ENCODE data around the gene MPL.

MPL gene

GRCh38 chr1:43327549-43328292, 9.9 kb upstream of the MPL start:
- H3K9ac ChIP-seq (ENCODE audit: low read length in 2 of 2): no peak overlapping the region
- H3K9me3 ChIP-seq (ENCODE audit: control insufficient read depth in 2 of 2, low read length in 2 of 2): peaks cover 0 to 6% of the 10 kb centered on the region in 2 donors
- no peaks in the 10 kb centered on the region for H3K36me3 ChIP-seq (ENCODE audit: control insufficient read depth in 2 of 2, insufficient read depth in 2 of 2, low read length in 2 of 2)
- H3K4me3 ChIP-seq (ENCODE audit: low read length in 2 of 2): no peak overlapping the region
- no peak overlapping the region for H3K27ac ChIP-seq (ENCODE audit: low read length)
- no peaks in the 10 kb centered on the region for H3K27me3 ChIP-seq (ENCODE audit: control insufficient read depth in 1 of 2, insufficient read depth in 2 of 2, low read length in 2 of 2)
- no peaks in the 10 kb centered on the region for H3K4me1 ChIP-seq (ENCODE audit: control insufficient read depth, insufficient read depth, low read length)

GRCh38 chr1:43329995-43330751, 7.4 kb upstream of the MPL start:
- peaks cover 0 to 3% of the 10 kb centered on the region in 2 donors for H3K9me3 ChIP-seq (ENCODE audit: control insufficient read depth in 2 of 2, low read length in 2 of 2)
- no peaks in the 10 kb centered on the region for H3K27me3 ChIP-seq (ENCODE audit: control insufficient read depth in 1 of 2, insufficient read depth in 2 of 2, low read length in 2 of 2)
- no peak overlapping the region for H3K27ac ChIP-seq (ENCODE audit: low read length)
- no peaks in the 10 kb centered on the region for H3K36me3 ChIP-seq (ENCODE audit: control insufficient read depth in 2 of 2, insufficient read depth in 2 of 2, low read length in 2 of 2)
- no peak overlapping the region for H3K9ac ChIP-seq (ENCODE audit: low read length in 2 of 2)
- no peak overlapping the region for H3K4me3 ChIP-seq (ENCODE audit: low read length in 2 of 2)
- no peaks in the 10 kb centered on the region for H3K4me1 ChIP-seq (ENCODE audit: control insufficient read depth, insufficient read depth, low read length)

GRCh38 chr1:43331688-43332087, 5.9 kb upstream of the MPL start:
- Histone ChIP-seq H3K36me3 (ENCODE audit: control insufficient read depth in 2 of 2, insufficient read depth in 2 of 2, low read length in 2 of 2) (no peaks in the 10 kb centered on the region), H3K9me3 (ENCODE audit: control insufficient read depth in 2 of 2, low read length in 2 of 2) (peaks cover 0 to 3% of the 10 kb centered on the region in 2 donors), H3K4me1 (ENCODE audit: control insufficient read depth, insufficient read depth, low read length) (no peaks in the 10 kb centered on the region), H3K27ac (ENCODE audit: low read length) (no peak overlapping the region), H3K4me3 (ENCODE audit: low read length in 2 of 2) (no peak overlapping the region), H3K27me3 (ENCODE audit: control insufficient read depth in 1 of 2, insufficient read depth in 2 of 2, low read length in 2 of 2) (no peaks in the 10 kb centered on the region), H3K9ac (ENCODE audit: low read length in 2 of 2) (no peak overlapping the region)

GRCh38 chr1:43334453-43335205, 3.0 kb upstream of the MPL start:
- Histone ChIP-seq H3K27ac (ENCODE audit: low read length) (no peak overlapping the region), H3K4me3 (ENCODE audit: low read length in 2 of 2) (no peak overlapping the region), H3K27me3 (ENCODE audit: control insufficient read depth in 1 of 2, insufficient read depth in 2 of 2, low read length in 2 of 2) (no peaks in the 10 kb centered on the region), H3K36me3 (ENCODE audit: control insufficient read depth in 2 of 2, insufficient read depth in 2 of 2, low read length in 2 of 2) (no peaks in the 10 kb centered on the region), H3K9ac (ENCODE audit: low read length in 2 of 2) (no peak overlapping the region), H3K9me3 (ENCODE audit: control insufficient read depth in 2 of 2, low read length in 2 of 2) (no peaks in the 10 kb centered on the region), H3K4me1 (ENCODE audit: control insufficient read depth, insufficient read depth, low read length) (no peaks in the 10 kb centered on the region)

- no peaks in the 10 kb centered on the region for H3K27me3 ChIP-seq (ENCODE audit: control insufficient read depth in 1 of 2, insufficient read depth in 2 of 2, low read length in 2 of 2)
- no peak overlapping the region for H3K27ac ChIP-seq (ENCODE audit: low read length)
- H3K36me3 ChIP-seq (ENCODE audit: control insufficient read depth in 2 of 2, insufficient read depth in 2 of 2, low read length in 2 of 2): no peaks in the 10 kb centered on the region
- H3K9ac ChIP-seq (ENCODE audit: low read length in 2 of 2): no peak overlapping the region
- no peak overlapping the region for H3K4me3 ChIP-seq (ENCODE audit: low read length in 2 of 2)
- no peaks in the 10 kb centered on the region for H3K4me1 ChIP-seq (ENCODE audit: control insufficient read depth, insufficient read depth, low read length)
- H3K9me3 ChIP-seq (ENCODE audit: control insufficient read depth in 2 of 2, low read length in 2 of 2): no peaks in the 10 kb centered on the region
Measured at GRCh38 chr1:43338001-43338400, 383 bp downstream of the MPL start.

- H3K27ac ChIP-seq (ENCODE audit: low read length): no peak overlapping the region
- H3K36me3 ChIP-seq (ENCODE audit: control insufficient read depth in 2 of 2, insufficient read depth in 2 of 2, low read length in 2 of 2): no peaks in the 10 kb centered on the region
- H3K27me3 ChIP-seq (ENCODE audit: control insufficient read depth in 1 of 2, insufficient read depth in 2 of 2, low read length in 2 of 2): no peaks in the 10 kb centered on the region
- H3K4me3 ChIP-seq (ENCODE audit: low read length in 2 of 2): no peak overlapping the region
- no peak overlapping the region for H3K9ac ChIP-seq (ENCODE audit: low read length in 2 of 2)
- H3K4me1 ChIP-seq (ENCODE audit: control insufficient read depth, insufficient read depth, low read length): no peaks in the 10 kb centered on the region
- H3K9me3 ChIP-seq (ENCODE audit: control insufficient read depth in 2 of 2, low read length in 2 of 2): no peaks in the 10 kb centered on the region
Measured at GRCh38 chr1:43339584-43340232, 2.1 kb downstream of the MPL start.

GRCh38 chr1:43340559-43340958, 2.9 kb downstream of the MPL start:
- Histone ChIP-seq H3K4me1 (ENCODE audit: control insufficient read depth, insufficient read depth, low read length) (no peaks in the 10 kb centered on the region), H3K36me3 (ENCODE audit: control insufficient read depth in 2 of 2, insufficient read depth in 2 of 2, low read length in 2 of 2) (no peaks in the 10 kb centered on the region), H3K9ac (ENCODE audit: low read length in 2 of 2) (no peak overlapping the region), H3K27ac (ENCODE audit: low read length) (no peak overlapping the region), H3K27me3 (ENCODE audit: control insufficient read depth in 1 of 2, insufficient read depth in 2 of 2, low read length in 2 of 2) (no peaks in the 10 kb centered on the region), H3K4me3 (ENCODE audit: low read length in 2 of 2) (no peak overlapping the region), H3K9me3 (ENCODE audit: control insufficient read depth in 2 of 2, low read length in 2 of 2) (no peaks in the 10 kb centered on the region)

- no peaks in the 10 kb centered on the region for H3K27me3 ChIP-seq (ENCODE audit: control insufficient read depth in 1 of 2, insufficient read depth in 2 of 2, low read length in 2 of 2)
- H3K4me1 ChIP-seq (ENCODE audit: control insufficient read depth, insufficient read depth, low read length): peaks cover 13% of the 10 kb centered on the region
- no peaks in the 10 kb centered on the region for H3K36me3 ChIP-seq (ENCODE audit: control insufficient read depth in 2 of 2, insufficient read depth in 2 of 2, low read length in 2 of 2)
- H3K9ac ChIP-seq (ENCODE audit: low read length in 2 of 2): no peak overlapping the region
- no peak overlapping the region for H3K4me3 ChIP-seq (ENCODE audit: low read length in 2 of 2)
- no peak overlapping the region for H3K27ac ChIP-seq (ENCODE audit: low read length)
- no peaks in the 10 kb centered on the region for H3K9me3 ChIP-seq (ENCODE audit: control insufficient read depth in 2 of 2, low read length in 2 of 2)
Measured at GRCh38 chr1:43344267-43344850, 6.7 kb downstream of the MPL start.

- no peak overlapping the region for H3K9ac ChIP-seq (ENCODE audit: low read length in 2 of 2)
- H3K4me3 ChIP-seq (ENCODE audit: low read length in 2 of 2): no peak overlapping the region
- no peaks in the 10 kb centered on the region for H3K9me3 ChIP-seq (ENCODE audit: control insufficient read depth in 2 of 2, low read length in 2 of 2)
- H3K4me1 ChIP-seq (ENCODE audit: control insufficient read depth, insufficient read depth, low read length): peaks cover 20% of the 10 kb centered on the region
- no peaks in the 10 kb centered on the region for H3K36me3 ChIP-seq (ENCODE audit: control insufficient read depth in 2 of 2, insufficient read depth in 2 of 2, low read length in 2 of 2)
- no peaks in the 10 kb centered on the region for H3K27me3 ChIP-seq (ENCODE audit: control insufficient read depth in 1 of 2, insufficient read depth in 2 of 2, low read length in 2 of 2)
- no peak overlapping the region for H3K27ac ChIP-seq (ENCODE audit: low read length)
Measured at GRCh38 chr1:43345120-43345519, 7.5 kb downstream of the MPL start.

- no peak overlapping the region for H3K27ac ChIP-seq (ENCODE audit: low read length)
- no peaks in the 10 kb centered on the region for H3K27me3 ChIP-seq (ENCODE audit: control insufficient read depth in 1 of 2, insufficient read depth in 2 of 2, low read length in 2 of 2)
- peaks cover 20% of the 10 kb centered on the region for H3K4me1 ChIP-seq (ENCODE audit: control insufficient read depth, insufficient read depth, low read length)
- H3K4me3 ChIP-seq (ENCODE audit: low read length in 2 of 2): no peak overlapping the region
- no peaks in the 10 kb centered on the region for H3K36me3 ChIP-seq (ENCODE audit: control insufficient read depth in 2 of 2, insufficient read depth in 2 of 2, low read length in 2 of 2)
- no peak overlapping the region for H3K9ac ChIP-seq (ENCODE audit: low read length in 2 of 2)
- no peaks in the 10 kb centered on the region for H3K9me3 ChIP-seq (ENCODE audit: control insufficient read depth in 2 of 2, low read length in 2 of 2)
Measured at GRCh38 chr1:43346636-43347035, 9.0 kb downstream of the MPL start.
